HCT116 (cell line): Measurements from ENCODE around the gene TIE1. TPM values are rescaled to one million over a fixed set of nuclear protein-coding genes. Genes with fewer than 3 reads are reported as not detected.

Experiments
- ATAC-seq: fragments of 200-7000 bp; cut with Tn5 transposase; 2 replicates; pipeline ENCODE4 v1.9.1; 2020; ENCODE audit warnings: mild to moderate bottlenecking, moderate library complexity
- BruUV-seq: library from RNA; stranded (reverse); fragments of 400-500 nt; replicated peaks from 2 replicates; lab custom pipeline; 2021; lab: Mats Ljungman, UMichigan
- CTCF ChIA-PET: fragments of 300-600 bp; sonication (Branson Sonifier 250); formaldehyde crosslinking; loops from one replicate; lab custom pipeline; 2021; ENCODE audit warnings: antibody characterized with exemption; lab: Charles Lee
- POLR2A ChIA-PET: fragments of 300-600, 350-600 bp; sonication (Branson Sonifier 250); formaldehyde crosslinking; loops from one replicate; lab custom pipeline; 2021; ENCODE audit warnings: antibody characterized with exemption; lab: Charles Lee
- RAD21 ChIA-PET, 2 experiments: fragments of 300-600 bp; sonication (Branson Sonifier 250); formaldehyde crosslinking; loops; one replicate each; lab custom pipeline; 2023; ENCODE audit warnings: low total read pairs in 2 of 2; ENCODE audit not compliant: uncharacterized antibody in 2 of 2, unreplicated experiment in 2 of 2, low non-redundant PET in 1 of 2; lab: Charles Lee
- DNase-seq: peaks from one replicate; pipeline ENCODE4 v3.0.0-alpha.2; 2010; ENCODE audit warnings: low read depth, low spot score
- H2AFZ ChIP-seq: fragments of 200-600 bp; shearing (Covaris generic), sonication (generic); 2 replicates; pipeline ENCODE4 v1.6.1; 2017; ENCODE audit warnings: low read depth, mixed run types, mixed read lengths, antibody characterized with exemption, low read length; ENCODE audit not compliant: poor library complexity, severe bottlenecking
- H3K27ac ChIP-seq: 2 replicates; pipeline ENCODE4 v1.5.1; 2012; ENCODE audit warnings: low read depth, low read length
- H3K27me3 ChIP-seq: fragments of 200-600 bp; sonication (generic); 2 replicates; pipeline ENCODE4 v1.6.1; 2016; ENCODE audit warnings: mixed run types, low read length, mixed read lengths; ENCODE audit not compliant: insufficient read depth
- H3K36me3 ChIP-seq, 2 experiments: fragments of 200-500 bp in 1 of 2; fragments of 200-600 bp in 1 of 2; sonication (Bioruptor generic) in 1 of 2; sonication (generic) in 1 of 2; 2 replicates each; pipeline versions ENCODE4 v1.5.1 to v1.6.1; 2014 to 2016; ENCODE audit warnings: low read length in 2 of 2, inconsistent platforms in 1 of 2, mixed read lengths in 1 of 2, mixed run types in 1 of 2; ENCODE audit not compliant: insufficient read depth in 2 of 2, control insufficient read depth in 1 of 2
- H3K4me1 ChIP-seq, 2 experiments: fragments of 200-600 bp in 1 of 2; sonication (generic) in 1 of 2; 2 replicates each; pipeline versions ENCODE4 v1.5.1 to v1.6.1; 2012 to 2017; ENCODE audit warnings: low read length in 2 of 2, inconsistent platforms in 1 of 2, mild to moderate bottlenecking in 1 of 2, mixed read lengths in 1 of 2, mixed run types in 1 of 2, moderate library complexity in 1 of 2; ENCODE audit not compliant: insufficient read depth in 2 of 2, control insufficient read depth in 1 of 2
- H3K4me2 ChIP-seq: fragments of 200-600 bp; sonication (generic); 2 replicates; pipeline ENCODE4 v1.6.1; 2017; ENCODE audit warnings: mixed run types, low read length, mixed read lengths
- H3K4me3 ChIP-seq, 2 experiments: fragments of 200-600 bp in 1 of 2; sonication (generic) in 1 of 2; replicated peaks in 1 of 2; 2 replicates each; pipeline ENCODE4 v1.5.1; 2011 to 2016; ENCODE audit warnings: low read length in 2 of 2, control low read depth in 1 of 2, low read depth in 1 of 2, mild to moderate bottlenecking in 1 of 2, mixed read lengths in 1 of 2, mixed run types in 1 of 2
- H3K79me2 ChIP-seq: fragments of 200-600 bp; sonication (generic); 2 replicates; pipeline ENCODE4 v1.6.1; 2017; ENCODE audit warnings: mild to moderate bottlenecking, mixed run types, low read length, moderate library complexity, mixed read lengths; ENCODE audit not compliant: insufficient read depth
- H3K9ac ChIP-seq: fragments of 200-600 bp; sonication (generic); 2 replicates; pipeline ENCODE4 v1.6.1; 2016; ENCODE audit warnings: low read length, mixed read lengths
- H3K9me2 ChIP-seq: fragments of 200-600 bp; sonication (generic), shearing (Covaris generic); 2 replicates; pipeline ENCODE4 v1.6.1; 2017; ENCODE audit warnings: mixed run types, mild to moderate bottlenecking, moderate library complexity; ENCODE audit not compliant: insufficient read depth
- H3K9me3 ChIP-seq, 2 experiments: fragments of 200-500 bp in 1 of 2; fragments of 200-600 bp in 1 of 2; sonication (Bioruptor generic) in 1 of 2; sonication (generic) in 1 of 2; 2 replicates each; pipeline ENCODE4 v1.6.1; 2014 to 2017; ENCODE audit warnings: low read length in 2 of 2, mixed read lengths in 2 of 2, inconsistent platforms in 1 of 2, low read depth in 1 of 2, mild to moderate bottlenecking in 1 of 2, mixed run types in 1 of 2, moderate library complexity in 1 of 2; ENCODE audit not compliant: control insufficient read depth in 1 of 2, insufficient read depth in 1 of 2
- H4K20me1 ChIP-seq: fragments of 200-600 bp; sonication (generic), shearing (Covaris generic); 2 replicates; pipeline ENCODE4 v1.6.1; 2017; ENCODE audit warnings: mixed run types, mild to moderate bottlenecking, moderate library complexity; ENCODE audit not compliant: insufficient read depth
- CBX3 ChIP-seq: IDR thresholded peaks from 2 replicates; pipeline ENCODE4 v1.6.1; 2012; ENCODE audit warnings: low read depth
- EGR1 ChIP-seq: IDR thresholded peaks from 2 replicates; pipeline ENCODE4 v1.6.1; 2012; ENCODE audit warnings: low read depth
- EZH2phosphoT487 ChIP-seq: fragments of 200-600 bp; IDR thresholded peaks from 2 replicates; pipeline ENCODE4 v1.6.1; 2018; ENCODE audit warnings: antibody characterized with exemption, borderline replicate concordance
- FOSL1 ChIP-seq: IDR thresholded peaks from 2 replicates; pipeline ENCODE4 v1.6.1; 2012; ENCODE audit warnings: low read depth
- JUND ChIP-seq: IDR thresholded peaks from 2 replicates; pipeline ENCODE4 v1.6.1; 2012
- POLR2AphosphoS5 ChIP-seq: IDR thresholded peaks from 2 replicates; pipeline ENCODE4 v1.6.1; 2011; ENCODE audit warnings: mild to moderate bottlenecking, low read depth, low read length, moderate library complexity
- RAD21 ChIP-seq: IDR thresholded peaks from 2 replicates; pipeline ENCODE4 v1.6.1; 2012; ENCODE audit warnings: low read depth, mild to moderate bottlenecking
- SIN3A ChIP-seq: IDR thresholded peaks from 2 replicates; pipeline ENCODE4 v1.6.1; 2012; ENCODE audit warnings: low read depth
- SP1 ChIP-seq: IDR thresholded peaks from 2 replicates; pipeline ENCODE4 v1.6.1; 2012; ENCODE audit warnings: low read depth
- intact Hi-C: fragments of 100-400 bp; cut with micrococcal nuclease; formaldehyde crosslinking; loops from 2 replicates; pipeline ENCODE4 v1.10.0; 2022
- total RNA-seq: library from RNA; stranded (reverse); gene quantifications from one replicate; pipeline ENCODE4 v1.2.1, GENCODE V29; 2021; ENCODE audit not compliant: unreplicated experiment
- TF ChIP-seq, protein P1 (sequence below): IDR thresholded peaks from 2 replicates; pipeline ENCODE4 v1.6.1; 2011; ENCODE audit warnings: mild to moderate bottlenecking, low read length, moderate library complexity; ENCODE audit not compliant: insufficient replicate concordance; ENCODE audit errors: extremely low read depth
- TF ChIP-seq, protein P2 (sequence below), 3 experiments: fragments of 200-600 bp in 1 of 3; sonication (generic) in 1 of 3; IDR thresholded peaks in 2 of 3; conservative IDR thresholded peaks in 1 of 3; 2 replicates each; pipeline ENCODE4 v1.5.1; 2012 to 2017; ENCODE audit warnings: low read depth in 2 of 3, low read length in 2 of 3, antibody characterized with exemption in 1 of 3, borderline replicate concordance in 1 of 3, control low read depth in 1 of 3, mild to moderate bottlenecking in 1 of 3, mixed read lengths in 1 of 3, mixed run types in 1 of 3, moderate library complexity in 1 of 3; ENCODE audit not compliant: insufficient read depth in 1 of 3
- TF ChIP-seq, protein P3 (sequence below): IDR thresholded peaks from 2 replicates; pipeline ENCODE4 v1.6.1; 2012

TIE1 gene
- total RNA-seq, 1 experiment from 2014 or later: not detected

DNA sequence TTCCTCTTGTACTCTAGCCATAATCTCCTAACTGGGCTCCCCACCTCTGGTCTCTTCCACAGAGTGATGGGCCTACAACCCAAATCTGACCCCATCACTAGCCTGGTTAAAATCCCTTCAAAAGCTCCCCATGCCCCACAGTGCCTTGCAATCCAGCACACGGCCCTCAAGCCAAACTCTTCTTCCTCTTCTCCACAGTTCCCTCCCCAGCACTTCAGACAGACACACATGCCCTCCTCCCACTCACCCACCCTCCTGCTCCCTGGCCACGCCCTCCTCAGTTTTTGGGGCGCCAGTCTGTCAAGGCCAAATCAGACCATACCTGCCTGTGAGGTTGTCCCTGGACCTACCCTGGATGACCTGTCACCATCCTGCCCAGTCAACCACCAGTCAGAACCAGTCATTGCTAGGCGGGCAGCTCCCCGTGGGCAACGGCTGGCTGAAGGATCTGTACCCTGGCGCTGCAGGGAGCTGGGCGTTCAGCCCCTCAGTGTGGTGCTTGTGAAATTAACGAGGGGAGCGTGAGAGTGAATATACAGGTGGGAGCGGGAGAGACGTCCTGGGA is 16.2 kb upstream of the TIE1 start (continued):
- TF ChIP-seq, protein P1, sequence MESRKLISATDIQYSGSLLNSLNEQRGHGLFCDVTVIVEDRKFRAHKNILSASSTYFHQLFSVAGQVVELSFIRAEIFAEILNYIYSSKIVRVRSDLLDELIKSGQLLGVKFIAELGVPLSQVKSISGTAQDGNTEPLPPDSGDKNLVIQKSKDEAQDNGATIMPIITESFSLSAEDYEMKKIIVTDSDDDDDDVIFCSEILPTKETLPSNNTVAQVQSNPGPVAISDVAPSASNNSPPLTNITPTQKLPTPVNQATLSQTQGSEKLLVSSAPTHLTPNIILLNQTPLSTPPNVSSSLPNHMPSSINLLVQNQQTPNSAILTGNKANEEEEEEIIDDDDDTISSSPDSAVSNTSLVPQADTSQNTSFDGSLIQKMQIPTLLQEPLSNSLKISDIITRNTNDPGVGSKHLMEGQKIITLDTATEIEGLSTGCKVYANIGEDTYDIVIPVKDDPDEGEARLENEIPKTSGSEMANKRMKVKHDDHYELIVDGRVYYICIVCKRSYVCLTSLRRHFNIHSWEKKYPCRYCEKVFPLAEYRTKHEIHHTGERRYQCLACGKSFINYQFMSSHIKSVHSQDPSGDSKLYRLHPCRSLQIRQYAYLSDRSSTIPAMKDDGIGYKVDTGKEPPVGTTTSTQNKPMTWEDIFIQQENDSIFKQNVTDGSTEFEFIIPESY: no peak
- TF ChIP-seq, protein P2, sequence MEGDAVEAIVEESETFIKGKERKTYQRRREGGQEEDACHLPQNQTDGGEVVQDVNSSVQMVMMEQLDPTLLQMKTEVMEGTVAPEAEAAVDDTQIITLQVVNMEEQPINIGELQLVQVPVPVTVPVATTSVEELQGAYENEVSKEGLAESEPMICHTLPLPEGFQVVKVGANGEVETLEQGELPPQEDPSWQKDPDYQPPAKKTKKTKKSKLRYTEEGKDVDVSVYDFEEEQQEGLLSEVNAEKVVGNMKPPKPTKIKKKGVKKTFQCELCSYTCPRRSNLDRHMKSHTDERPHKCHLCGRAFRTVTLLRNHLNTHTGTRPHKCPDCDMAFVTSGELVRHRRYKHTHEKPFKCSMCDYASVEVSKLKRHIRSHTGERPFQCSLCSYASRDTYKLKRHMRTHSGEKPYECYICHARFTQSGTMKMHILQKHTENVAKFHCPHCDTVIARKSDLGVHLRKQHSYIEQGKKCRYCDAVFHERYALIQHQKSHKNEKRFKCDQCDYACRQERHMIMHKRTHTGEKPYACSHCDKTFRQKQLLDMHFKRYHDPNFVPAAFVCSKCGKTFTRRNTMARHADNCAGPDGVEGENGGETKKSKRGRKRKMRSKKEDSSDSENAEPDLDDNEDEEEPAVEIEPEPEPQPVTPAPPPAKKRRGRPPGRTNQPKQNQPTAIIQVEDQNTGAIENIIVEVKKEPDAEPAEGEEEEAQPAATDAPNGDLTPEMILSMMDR (IDR thresholded peaks at IDR 0.05 in 2 of 3, conservative IDR thresholded peaks at IDR 0.05 in 1 of 3; ENCODE audit: borderline replicate concordance in 1 of 3, insufficient read depth in 1 of 3, low read depth in 2 of 3, low read length in 2 of 3): no peak
- TF ChIP-seq RAD21 (no peak), SIN3A (no peak), EZH2phosphoT487 (no peak), FOSL1 (no peak)

DNA sequence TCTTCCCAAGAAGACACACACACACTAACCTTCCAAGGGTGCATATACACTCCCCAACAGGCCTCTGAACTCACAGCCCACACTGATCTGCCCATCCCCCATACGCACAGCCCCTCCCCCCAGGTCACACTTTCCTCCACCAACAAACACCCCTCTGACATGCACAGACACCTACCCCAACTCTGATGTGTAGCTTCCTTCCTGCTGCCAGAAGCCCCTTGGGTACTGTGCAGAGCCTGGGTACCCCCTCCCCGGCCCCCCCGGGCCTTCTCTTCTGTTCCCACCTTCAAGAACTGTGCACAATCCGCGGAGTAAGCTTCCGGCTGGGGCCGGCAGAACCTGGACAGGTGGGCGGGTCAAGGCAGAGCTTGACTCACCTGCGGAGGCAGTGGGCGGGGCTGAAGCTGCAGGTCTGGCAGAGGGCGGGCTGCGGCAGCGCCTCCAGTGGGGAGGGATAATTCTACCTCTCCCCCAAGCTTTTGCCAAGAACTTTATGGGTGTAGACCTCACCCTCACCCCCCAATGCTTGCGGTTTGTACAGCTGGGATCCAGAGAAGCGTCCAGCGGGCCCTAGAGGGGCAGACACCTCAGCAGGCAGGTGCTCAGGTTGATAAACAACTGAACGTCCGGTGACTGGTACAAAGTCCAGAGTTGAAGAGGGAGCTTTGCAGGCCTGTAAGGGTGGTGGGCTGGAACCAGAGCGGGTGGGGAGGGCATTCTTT is 15.4 kb upstream of the TIE1 start, which contains the start of gene C1orf210:
TSS of gene C1orf210 (minus strand) at position 313 of the 722 bp plus-strand sequence. CDS start 2,311 bp downstream, outside the sequence.
- ChIA-PET CTCF (interaction anchor here (0.8 to 1.6 kb wide), 11 partner anchors 8 to 211 kb away, joined by 3 to 15 read pairs (median 4); partner anchors contain the start of gene CDC20), POLR2A (interaction anchor here (0.6 to 1.5 kb wide), 6 partner anchors 9 to 104 kb away, joined by 3 to 12 read pairs (median 4); partner anchors contain the start of genes CDC20 and ELOVL1), RAD21 (interaction anchor here in 1 of 2 experiments (0.7 to 1.5 kb wide), 3 partner anchors 45 to 129 kb away, joined by 3 to 4 read pairs (median 3); partner anchors contain the start of gene CDC20)
- 0 out of 4 replicates have a peak, but pooled peaks cover 0 to 2% of the 10 kb centered on the region in 2 experiments for H3K36me3 ChIP-seq
- H3K4me3 ChIP-seq: peak within 1 kb of the TSS; percentile 70 to 72
- no peaks in the 10 kb centered on the region for H4K20me1 ChIP-seq
- H3K79me2 ChIP-seq: no peaks in the 10 kb centered on the region
- peaks cover 14 to 27% of the 10 kb centered on the region in 2 experiments; a peak in 3 of 4 replicates for H3K4me1 ChIP-seq
- peak within 1 kb of the TSS; percentile 28 for H2AFZ ChIP-seq
- peak within 1 kb of the TSS; percentile 89 for H3K4me2 ChIP-seq
- ATAC-seq (peak; percentile 97), DNase-seq (peak; percentile 81)
- H3K27me3 ChIP-seq: 0 out of 2 replicates have a peak, but pooled peaks cover 3% of the 10 kb centered on the region
- no peak for TF ChIP-seq JUND
- TF ChIP-seq, protein P2 (IDR thresholded peaks at IDR 0.05 in 2 of 3, conservative IDR thresholded peaks at IDR 0.05 in 1 of 3; ENCODE audit: borderline replicate concordance in 1 of 3, insufficient read depth in 1 of 3, low read depth in 2 of 3, low read length in 2 of 3): peak in 2 of 3 experiments; percentile 75 to 76; a peak in 4 of 6 replicates
- TF ChIP-seq SP1: peak; percentile 51
- TF ChIP-seq EGR1: peak; percentile 90
- TF ChIP-seq, protein P3, sequence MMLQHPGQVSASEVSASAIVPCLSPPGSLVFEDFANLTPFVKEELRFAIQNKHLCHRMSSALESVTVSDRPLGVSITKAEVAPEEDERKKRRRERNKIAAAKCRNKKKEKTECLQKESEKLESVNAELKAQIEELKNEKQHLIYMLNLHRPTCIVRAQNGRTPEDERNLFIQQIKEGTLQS: no peak
- TF ChIP-seq CBX3: peak; percentile 51; the same call in 1 of the 2 replicates
- peak; percentile 45; the same call in 1 of the 2 replicates for TF ChIP-seq RAD21
- TF ChIP-seq POLR2AphosphoS5: peak; percentile 72
- H3K9me2 ChIP-seq: no peaks in the 10 kb centered on the region
- H3K27ac ChIP-seq: peak within 1 kb of the TSS; percentile 55
- intact Hi-C loops: no loop called here
- H3K9ac ChIP-seq: peak within 1 kb of the TSS; percentile 56
- BruUV-seq: no TSS peak
- no peaks in the 10 kb centered on the region for H3K9me3 ChIP-seq
